ENCODE results near the gene DOCK4. TPM values are rescaled to one million over a fixed set of nuclear protein-coding genes. Genes with fewer than 3 reads are reported as not detected.

Gene DOCK4
- total and polyA plus RNA-seq, 2 of the 8 experiments (the other 6 are each of a cell fraction or from before 2014, with no cell fraction given): 5.1 to 23.6 TPM

- no peak overlapping the region for H3K9ac ChIP-seq (replicated peaks in 1 of 4; ENCODE audit: extremely low read depth in 1 of 4, low read depth in 3 of 4, low read length in 3 of 4)
- H3K23ac ChIP-seq (ENCODE audit: insufficient read length): no peak overlapping the region
- ChIA-PET CTCF (ENCODE audit: partially characterized antibody) (no interaction called here), POLR2A (ENCODE audit: partially characterized antibody) (no interaction called here)
- H3K4me3 ChIP-seq (ENCODE audit: extremely low read depth in 1 of 4, insufficient read depth in 2 of 4, low read depth in 3 of 4, low read length in 4 of 4): no peak overlapping the region
- H3K56ac ChIP-seq (replicated peaks; ENCODE audit: insufficient read length, low read depth, low read length): no peak overlapping the region
- H3K23me2 ChIP-seq (ENCODE audit: low read depth, low read length): peaks cover 2% of the 10 kb centered on the region; the same call in 1 of the 2 replicates
- H3K27me3 ChIP-seq (replicated peaks in 1 of 4; ENCODE audit: control insufficient read depth in 3 of 4, extremely low read depth in 1 of 4, insufficient read depth in 3 of 4, low read length in 3 of 4): no peaks in the 10 kb centered on the region
- peaks cover 0 to 7% of the 10 kb centered on the region in 2 experiments; a peak in 2 of 4 replicates for H3K79me2 ChIP-seq (ENCODE audit: control insufficient read depth in 1 of 2, insufficient read depth in 2 of 2, low read length in 2 of 2)
- H2BK15ac ChIP-seq (ENCODE audit: low read length): no peak overlapping the region
- no peaks in the 10 kb centered on the region for H3K36me3 ChIP-seq (ENCODE audit: control insufficient read depth in 2 of 4, insufficient read depth in 4 of 4, low read length in 3 of 4)
- no peak overlapping the region for H3K4ac ChIP-seq (replicated peaks; ENCODE audit: insufficient read length, low read depth, low read length)
- DNase-seq (ENCODE audit: low read depth in 1 of 2, low spot score in 2 of 2) (no peak), FAIRE-seq (no peak)
- no peak overlapping the region for H4K91ac ChIP-seq (replicated peaks; ENCODE audit: insufficient read length, low read length)
- H3K4me1 ChIP-seq (replicated peaks in 1 of 4; ENCODE audit: control insufficient read depth in 3 of 4, insufficient read depth in 4 of 4, low read length in 3 of 4): no peaks in the 10 kb centered on the region
- no peaks in the 10 kb centered on the region for H4K20me1 ChIP-seq (replicated peaks in 1 of 2; ENCODE audit: control insufficient read depth in 1 of 2, insufficient read depth in 2 of 2, low read length in 2 of 2)
- no peak overlapping the region for H2BK12ac ChIP-seq (ENCODE audit: low read depth, low read length)
- no peak overlapping the region for H2AFZ ChIP-seq (ENCODE audit: low read length)
- H2BK120ac ChIP-seq (replicated peaks; ENCODE audit: low read depth, low read length): no peak overlapping the region
- H4K8ac ChIP-seq (ENCODE audit: extremely low read depth, insufficient read depth, low read length): no peak overlapping the region
- no peak overlapping the region for H2BK20ac ChIP-seq (ENCODE audit: low read length)
- no peak overlapping the region for H2AK5ac ChIP-seq (ENCODE audit: low read depth, low read length)
- H3K4me2 ChIP-seq (ENCODE audit: insufficient read depth in 1 of 2, low read depth in 2 of 2, low read length in 2 of 2): no peak overlapping the region
- no peak overlapping the region for H3K14ac ChIP-seq (ENCODE audit: insufficient read length)
- no peak overlapping the region for H3K27ac ChIP-seq (ENCODE audit: low read depth, low read length)
- H3K9me3 ChIP-seq (ENCODE audit: insufficient read depth in 2 of 2, low read depth in 1 of 2, low read length in 1 of 2): no peaks in the 10 kb centered on the region
- no peak overlapping the region for H3K18ac ChIP-seq (ENCODE audit: extremely low read depth, low read length)
- H2BK5ac ChIP-seq (ENCODE audit: low read depth, low read length): no peak overlapping the region
- 94% methylated on average over 2 of the region's 2 CpGs; no CpG with 5 or more reads in 1 of the 2 experiments for WGBS, 2 experiments (ENCODE audit: extremely low coverage in 1 of 2, insufficient coverage in 1 of 2, insufficient read length in 1 of 2, insufficient replicate concordance in 2 of 2, low coverage in 1 of 2, low lambda C conversion rate in 2 of 2, missing lambda C conversion rate in 1 of 2)
- no peak overlapping the region for H4K5ac ChIP-seq (ENCODE audit: insufficient read length, low read depth, low read length)
- H3K79me1 ChIP-seq (ENCODE audit: low read depth, low read length): 0 out of 2 replicates have a peak, but pooled peaks cover 6% of the 10 kb centered on the region
- TF ChIP-seq RXRA (IDR thresholded peaks at IDR 0.05; ENCODE audit: insufficient read depth, low read depth, low read length) (no peak), SAP30 (IDR thresholded peaks at IDR 0.05; ENCODE audit: insufficient read depth, insufficient replicate concordance, low read length) (no peak), GTF2F1 (IDR thresholded peaks at IDR 0.05; ENCODE audit: borderline replicate concordance, low read depth, low read length) (no peak)
Measured at GRCh38 chr7:112116358-112116757, 89.8 kb downstream of the DOCK4 start.

Measured in H1 (cell line).